ENCODE data around the gene PRICKLE1. TPM values are rescaled to one million over a fixed set of nuclear protein-coding genes. Genes with fewer than 3 reads are reported as not detected.

Gene PRICKLE1
- total RNA-seq, 1 donor from 2014 or later, result 12.3 TPM

- DNase-seq (ENCODE audit: low read depth), result no peak
These were observed 130.2 kb downstream of the PRICKLE1 start for GRCh38 chr12:42459336-42459847.

GRCh38 chr12:42458575-42458974 is 131.0 kb downstream of the PRICKLE1 start:
- DNase-seq (ENCODE audit: low read depth), result no peak

- no peak for DNase-seq (ENCODE audit: low read depth)
These were observed 139.3 kb downstream of the PRICKLE1 start for GRCh38 chr12:42450248-42450647.

GRCh38 chr12:42448841-42449240 is 140.7 kb downstream of the PRICKLE1 start:
- DNase-seq (ENCODE audit: low read depth), result no peak

- no peak for DNase-seq (ENCODE audit: low read depth)
These were observed 142.2 kb downstream of the PRICKLE1 start for GRCh38 chr12:42447371-42447786.

- DNase-seq (ENCODE audit: low read depth), result no peak
These were observed 142.8 kb downstream of the PRICKLE1 start for GRCh38 chr12:42446761-42447160.

- DNase-seq (ENCODE audit: low read depth), result no peak
These were observed 143.7 kb downstream of the PRICKLE1 start for GRCh38 chr12:42445891-42446290.

- no peak for DNase-seq (ENCODE audit: low read depth)
These were observed 145.2 kb downstream of the PRICKLE1 start for GRCh38 chr12:42444192-42444943.

GRCh38 chr12:42442888-42443287 is 146.7 kb downstream of the PRICKLE1 start:
- DNase-seq (ENCODE audit: low read depth), result no peak

- DNase-seq (ENCODE audit: low read depth), result no peak
These were observed 147.2 kb downstream of the PRICKLE1 start for GRCh38 chr12:42442311-42442759.

GRCh38 chr12:42440608-42441007 is 148.9 kb downstream of the PRICKLE1 start:
- DNase-seq (ENCODE audit: low read depth), result no peak

GRCh38 chr12:42432517-42433140 is 156.9 kb downstream of the PRICKLE1 start:
- DNase-seq (ENCODE audit: low read depth), result no peak

GRCh38 chr12:42428850-42429249 is 160.7 kb downstream of the PRICKLE1 start:
- no peak for DNase-seq (ENCODE audit: low read depth)

GRCh38 chr12:42426746-42427145 is 162.8 kb downstream of the PRICKLE1 start:
- no peak for DNase-seq (ENCODE audit: low read depth)

GRCh38 chr12:42422785-42423184 is 166.8 kb downstream of the PRICKLE1 start:
- no peak for DNase-seq (ENCODE audit: low read depth)

- DNase-seq (ENCODE audit: low read depth), result peak; percentile 19
These were observed 167.4 kb downstream of the PRICKLE1 start for GRCh38 chr12:42421844-42422779.

GRCh38 chr12:42420395-42420794 is 169.2 kb downstream of the PRICKLE1 start:
- DNase-seq (ENCODE audit: low read depth), result no peak

GRCh38 chr12:42410340-42410739 is 179.2 kb downstream of the PRICKLE1 start:
- DNase-seq (ENCODE audit: low read depth), result no peak

GRCh38 chr12:42409471-42409870 is 180.1 kb downstream of the PRICKLE1 start:
- DNase-seq (ENCODE audit: low read depth), result no peak

GRCh38 chr12:42407306-42407705 is 182.2 kb downstream of the PRICKLE1 start:
- no peak for DNase-seq (ENCODE audit: low read depth)
